Karpas-422 (cell line): ENCODE data around the gene LENG8. TPM values are rescaled to one million over a fixed set of nuclear protein-coding genes. Genes with fewer than 3 reads are reported as not detected.

Experiments
- DNase-seq: peaks from one replicate; pipeline ENCODE4 v3.0.0-alpha.2; 2015
- H2AFZ ChIP-seq: fragments of 200-600 bp; sonication (generic); 2 replicates; pipeline ENCODE4 v1.6.1; 2014; ENCODE audit warnings: antibody characterized with exemption, low read length, mixed read lengths
- H3K27ac ChIP-seq: fragments of 200-600 bp; sonication (generic); 2 replicates; pipeline ENCODE4 v1.5.1; 2014; ENCODE audit warnings: mild to moderate bottlenecking, low read length, moderate library complexity
- H3K27me3 ChIP-seq: fragments of 200-600 bp; sonication (generic); 2 replicates; pipeline ENCODE4 v1.6.1; 2014; ENCODE audit warnings: low read length, mixed read lengths
- H3K36me3 ChIP-seq: fragments of 200-600 bp; sonication (generic); 2 replicates; pipeline ENCODE4 v1.6.1; 2014; ENCODE audit warnings: low read length, mixed read lengths; ENCODE audit not compliant: insufficient read depth
- H3K4me1 ChIP-seq: fragments of 200-600 bp; sonication (generic); 2 replicates; pipeline ENCODE4 v1.6.1; 2014; ENCODE audit warnings: mild to moderate bottlenecking, low read length, mixed read lengths
- H3K4me2 ChIP-seq: fragments of 200-600 bp; sonication (generic); 2 replicates; pipeline ENCODE4 v1.6.1; 2014; ENCODE audit warnings: low read length, low read depth, mild to moderate bottlenecking; ENCODE audit not compliant: poor library complexity, severe bottlenecking
- H3K4me3 ChIP-seq: fragments of 200-600 bp; sonication (generic); 2 replicates; pipeline ENCODE4 v1.5.1; 2014; ENCODE audit warnings: mild to moderate bottlenecking, antibody characterized with exemption, low read length, mixed read lengths
- H3K79me2 ChIP-seq: fragments of 200-600 bp; sonication (generic); 2 replicates; pipeline ENCODE4 v1.6.1; 2014; ENCODE audit warnings: mild to moderate bottlenecking, low read length, mixed read lengths
- H3K9ac ChIP-seq: fragments of 200-600 bp; sonication (generic); 2 replicates; pipeline ENCODE4 v1.6.0; 2014; ENCODE audit warnings: low read length
- H3K9me2 ChIP-seq: fragments of 200-600 bp; sonication (generic), shearing (Covaris generic); replicated peaks from 2 replicates; pipeline ENCODE4 v1.6.0; 2014; ENCODE audit warnings: mild to moderate bottlenecking, low read length, moderate library complexity; ENCODE audit not compliant: insufficient read depth
- H3K9me3 ChIP-seq: fragments of 300-700, 200-600 bp; sonication (generic); 2 replicates; pipeline ENCODE4 v1.6.1; 2014; ENCODE audit warnings: low read length, mixed read lengths
- H4K20me1 ChIP-seq: fragments of 200-600 bp; sonication (generic); 2 replicates; pipeline ENCODE4 v1.6.1; 2014; ENCODE audit warnings: mild to moderate bottlenecking, antibody characterized with exemption, low read length, low read depth; ENCODE audit not compliant: insufficient read depth
- total RNA-seq: library from RNA; depleted of rRNA; stranded (reverse); fragments of >200 nt; shearing (Covaris generic); gene quantifications from 2 replicates; pipeline ENCODE4 v1.2.3, GENCODE V29; 2014; ENCODE audit warnings: low replicate concordance; rRNA removed

LENG8 gene
- total RNA-seq, result 88.3 and 99.4 TPM in 2 replicates

- no peaks in the 10 kb centered on the region for H3K9me3 ChIP-seq
- DNase-seq, result peak; percentile 100
- H3K4me1 ChIP-seq, result peaks cover 21% of the 10 kb centered on the region
- H3K27me3 ChIP-seq, result no peaks in the 10 kb centered on the region
- H3K36me3 ChIP-seq, result peaks cover 44% of the 10 kb centered on the region
- H3K9ac ChIP-seq, result peak within 1 kb of the TSS; percentile 93
- H3K79me2 ChIP-seq, result peaks cover 75% of the 10 kb centered on the region
- H4K20me1 ChIP-seq, result peaks cover 46% of the 10 kb centered on the region
- H3K27ac ChIP-seq, result peak within 1 kb of the TSS; percentile 70
- peak within 1 kb of the TSS; percentile 51 for H2AFZ ChIP-seq
- H3K4me3 ChIP-seq, result peak within 1 kb of the TSS; percentile 95
- H3K9me2 ChIP-seq, result no peaks in the 10 kb centered on the region
- H3K4me2 ChIP-seq, result peak within 1 kb of the TSS; percentile 99
These were observed at the start of gene LENG8 for GRCh38 chr19:54448774-54449700. Gene LENG8, plus strand, starts transcription at chr19:54449199. Its CDS starts 2,146 bp downstream, at chr19:54451345.

GRCh38 chr19:54400913-54401312 is 48.1 kb upstream of the LENG8 start:
- no peak for DNase-seq
- H3K4me1 ChIP-seq, result no peaks in the 10 kb centered on the region

GRCh38 chr19:54403054-54403453 is 45.9 kb upstream of the LENG8 start:
- no peaks in the 10 kb centered on the region for H3K79me2 ChIP-seq
- H3K9me3 ChIP-seq, result 0 out of 2 replicates have a peak, but pooled peaks cover under 1% of the 10 kb centered on the region
- H3K4me2 ChIP-seq, result no peak overlapping the region
- no peaks in the 10 kb centered on the region for H3K9me2 ChIP-seq
- H3K27me3 ChIP-seq, result no peaks in the 10 kb centered on the region
- H3K36me3 ChIP-seq, result no peaks in the 10 kb centered on the region
- no peak overlapping the region for H3K4me3 ChIP-seq
- no peaks in the 10 kb centered on the region for H4K20me1 ChIP-seq
- H2AFZ ChIP-seq, result no peak overlapping the region
- H3K9ac ChIP-seq, result no peak overlapping the region
- H3K27ac ChIP-seq, result no peak overlapping the region
- no peaks in the 10 kb centered on the region for H3K4me1 ChIP-seq
- DNase-seq, result no peak

More at GRCh38 chr19:54400913-54401312, 48.1 kb upstream of the LENG8 start:
- Histone ChIP-seq H3K27me3 (no peaks in the 10 kb centered on the region), H3K36me3 (no peaks in the 10 kb centered on the region), H3K79me2 (no peaks in the 10 kb centered on the region), H4K20me1 (no peaks in the 10 kb centered on the region), H2AFZ (no peak overlapping the region), H3K4me2 (no peak overlapping the region), H3K9me2 (no peaks in the 10 kb centered on the region), H3K27ac (no peak overlapping the region), H3K9ac (no peak overlapping the region), H3K9me3 (no peaks in the 10 kb centered on the region), H3K4me3 (no peak overlapping the region)

- Histone ChIP-seq H3K79me2 (no peaks in the 10 kb centered on the region), H3K4me3 (no peak overlapping the region), H2AFZ (no peak overlapping the region), H3K4me1 (no peaks in the 10 kb centered on the region), H4K20me1 (no peaks in the 10 kb centered on the region), H3K27me3 (no peaks in the 10 kb centered on the region), H3K27ac (no peak overlapping the region), H3K9me2 (no peaks in the 10 kb centered on the region), H3K36me3 (no peaks in the 10 kb centered on the region), H3K9ac (no peak overlapping the region), H3K4me2 (no peak overlapping the region), H3K9me3 (0 out of 2 replicates have a peak, but pooled peaks cover 3% of the 10 kb centered on the region)
- no peak for DNase-seq
These were observed 43.4 kb upstream of the LENG8 start for GRCh38 chr19:54405628-54406027.

GRCh38 chr19:54407780-54408179 is 41.2 kb upstream of the LENG8 start:
- H3K9me3 ChIP-seq, result 0 out of 2 replicates have a peak, but pooled peaks cover 3% of the 10 kb centered on the region
- H3K36me3 ChIP-seq, result no peaks in the 10 kb centered on the region
- no peaks in the 10 kb centered on the region for H4K20me1 ChIP-seq
- no peaks in the 10 kb centered on the region for H3K4me1 ChIP-seq
- no peak overlapping the region for H3K9ac ChIP-seq
- H2AFZ ChIP-seq, result no peak overlapping the region
- H3K27me3 ChIP-seq, result no peaks in the 10 kb centered on the region
- no peak overlapping the region for H3K4me2 ChIP-seq
- no peak overlapping the region for H3K27ac ChIP-seq
- H3K4me3 ChIP-seq, result no peak overlapping the region
- no peak for DNase-seq
- H3K79me2 ChIP-seq, result no peaks in the 10 kb centered on the region
- no peaks in the 10 kb centered on the region for H3K9me2 ChIP-seq

- Histone ChIP-seq H2AFZ (no peak overlapping the region), H3K4me3 (no peak overlapping the region), H3K9me2 (no peaks in the 10 kb centered on the region), H3K36me3 (no peaks in the 10 kb centered on the region), H3K4me1 (no peaks in the 10 kb centered on the region), H4K20me1 (no peaks in the 10 kb centered on the region), H3K9ac (no peak overlapping the region), H3K4me2 (no peak overlapping the region), H3K79me2 (no peaks in the 10 kb centered on the region), H3K9me3 (0 out of 2 replicates have a peak, but pooled peaks cover 3% of the 10 kb centered on the region), H3K27ac (no peak overlapping the region), H3K27me3 (no peaks in the 10 kb centered on the region)
- no peak for DNase-seq
These were observed 40.5 kb upstream of the LENG8 start for GRCh38 chr19:54408456-54409026.

- Histone ChIP-seq H3K4me3 (no peak overlapping the region), H3K4me1 (no peaks in the 10 kb centered on the region), H3K9me3 (0 out of 2 replicates have a peak, but pooled peaks cover 3% of the 10 kb centered on the region), H3K9me2 (no peaks in the 10 kb centered on the region), H3K79me2 (no peaks in the 10 kb centered on the region), H3K4me2 (no peak overlapping the region), H3K36me3 (no peaks in the 10 kb centered on the region), H3K27me3 (no peaks in the 10 kb centered on the region), H4K20me1 (no peaks in the 10 kb centered on the region), H3K27ac (no peak overlapping the region), H2AFZ (no peak overlapping the region), H3K9ac (no peak overlapping the region)
- no peak for DNase-seq
These were observed 38.0 kb upstream of the LENG8 start for GRCh38 chr19:54411033-54411432.

- Histone ChIP-seq H3K36me3 (no peaks in the 10 kb centered on the region), H3K4me2 (no peak overlapping the region), H4K20me1 (no peaks in the 10 kb centered on the region), H3K9me3 (0 out of 2 replicates have a peak, but pooled peaks cover 3% of the 10 kb centered on the region), H3K27ac (no peak overlapping the region), H3K9ac (no peak overlapping the region), H3K4me3 (no peak overlapping the region), H3K9me2 (no peaks in the 10 kb centered on the region), H2AFZ (no peak overlapping the region), H3K27me3 (no peaks in the 10 kb centered on the region), H3K79me2 (no peaks in the 10 kb centered on the region), H3K4me1 (no peaks in the 10 kb centered on the region)
- no peak for DNase-seq
These were observed 36.1 kb upstream of the LENG8 start for GRCh38 chr19:54412877-54413276.
